H9 (cell line): ENCODE measurements around the gene PTPN22. TPM values are rescaled to one million over a fixed set of nuclear protein-coding genes. Genes with fewer than 3 reads are reported as not detected.

Experiments used
- DNase-seq: peaks from one replicate; pipeline ENCODE4 v3.0.0-alpha.2; 2017
- H2AFZ ChIP-seq: one replicate; pipeline ENCODE4 v1.6.1; 2013; ENCODE audit warnings: mild to moderate bottlenecking, low read length, control low read depth, moderate library complexity
- H2AK5ac ChIP-seq: 2 replicates; pipeline ENCODE4 v1.6.1; 2013; ENCODE audit warnings: low read length, control low read depth, mixed read lengths; ENCODE audit not compliant: insufficient read length
- H2BK120ac ChIP-seq: one replicate; pipeline ENCODE4 v1.6.1; 2013; ENCODE audit warnings: low read depth, mild to moderate bottlenecking, low read length, control low read depth, inconsistent platforms; ENCODE audit not compliant: poor library complexity, severe bottlenecking
- H2BK12ac ChIP-seq: 2 replicates; pipeline ENCODE4 v1.6.1; 2013; ENCODE audit warnings: low read length, control low read depth, mixed read lengths, low read depth; ENCODE audit not compliant: insufficient read length
- H2BK15ac ChIP-seq: 2 replicates; pipeline ENCODE4 v1.6.1; 2013; ENCODE audit warnings: low read depth, low read length, control low read depth
- H2BK20ac ChIP-seq: one replicate; pipeline ENCODE4 v1.6.1; 2013; ENCODE audit warnings: low read depth, mild to moderate bottlenecking, low read length, control low read depth, inconsistent platforms; ENCODE audit not compliant: poor library complexity, severe bottlenecking
- H2BK5ac ChIP-seq: 2 replicates; pipeline ENCODE4 v1.6.1; 2013; ENCODE audit warnings: low read length, control low read depth, mixed read lengths; ENCODE audit not compliant: insufficient read length
- H3K14ac ChIP-seq: 2 replicates; pipeline ENCODE4 v1.6.1; 2013; ENCODE audit warnings: low read length, control low read depth; ENCODE audit not compliant: insufficient read depth
- H3K18ac ChIP-seq: 2 replicates; pipeline ENCODE4 v1.6.1; 2013; ENCODE audit warnings: low read depth, mild to moderate bottlenecking, mixed read lengths, low read length, control low read depth; ENCODE audit not compliant: insufficient read length
- H3K23ac ChIP-seq: 2 replicates; pipeline ENCODE4 v1.6.1; 2013; ENCODE audit warnings: low read length, control low read depth, mixed read lengths, low read depth; ENCODE audit not compliant: insufficient read length
- H3K23me2 ChIP-seq: 2 replicates; pipeline ENCODE4 v1.6.1; 2013; ENCODE audit warnings: low read depth, mild to moderate bottlenecking, mixed read lengths, low read length, control low read depth; ENCODE audit not compliant: insufficient read length, poor library complexity, severe bottlenecking
- H3K27ac ChIP-seq: 2 replicates; pipeline ENCODE4 v1.5.1; 2013; ENCODE audit warnings: low read length, control low read depth, mixed read lengths, low read depth; ENCODE audit not compliant: insufficient read length
- H3K27me3 ChIP-seq: 2 replicates; pipeline ENCODE4 v1.6.1; 2013; ENCODE audit warnings: low read length, control low read depth, inconsistent platforms; ENCODE audit not compliant: insufficient read depth
- H3K4ac ChIP-seq: 2 replicates; pipeline ENCODE4 v1.6.1; 2013; ENCODE audit warnings: low read depth, mild to moderate bottlenecking, control low read depth, inconsistent platforms, low read length, moderate library complexity
- H3K4me1 ChIP-seq: 2 replicates; pipeline ENCODE4 v1.6.1; 2013; ENCODE audit warnings: low read length, control low read depth, inconsistent platforms; ENCODE audit not compliant: insufficient read depth
- H3K4me2 ChIP-seq: 2 replicates; pipeline ENCODE4 v1.6.1; 2013; ENCODE audit warnings: low read length, control low read depth, mixed read lengths; ENCODE audit not compliant: insufficient read length, insufficient read depth
- H3K56ac ChIP-seq: 2 replicates; pipeline ENCODE4 v1.6.1; 2013; ENCODE audit warnings: low read depth, mild to moderate bottlenecking, mixed read lengths, low read length, control low read depth; ENCODE audit not compliant: insufficient read length
- H3K79me1 ChIP-seq: 2 replicates; pipeline ENCODE4 v1.6.1; 2013; ENCODE audit warnings: low read depth, mild to moderate bottlenecking, moderate library complexity, low read length, control low read depth, inconsistent platforms; ENCODE audit not compliant: insufficient read depth, poor library complexity, severe bottlenecking
- H3K79me2 ChIP-seq: 2 replicates; pipeline ENCODE4 v1.6.1; 2013; ENCODE audit warnings: low read length, control low read depth, inconsistent platforms; ENCODE audit not compliant: insufficient read depth
- H3K9ac ChIP-seq: 2 replicates; pipeline ENCODE4 v1.6.1; 2013; ENCODE audit warnings: low read length, control low read depth, mixed read lengths; ENCODE audit not compliant: insufficient read length; ENCODE audit errors: extremely low read depth
- H3K9me3 ChIP-seq: one replicate; pipeline ENCODE4 v1.6.1; 2013; ENCODE audit warnings: low read depth, low read length, inconsistent platforms; ENCODE audit not compliant: control insufficient read depth
- H3T11ph ChIP-seq: one replicate; pipeline ENCODE4 v1.6.1; 2013; ENCODE audit warnings: mild to moderate bottlenecking, low read length, control low read depth, inconsistent platforms
- H4K20me1 ChIP-seq: one replicate; pipeline ENCODE4 v1.6.1; 2013; ENCODE audit not compliant: control insufficient read depth, insufficient read length, insufficient read depth
- H4K5ac ChIP-seq: 2 replicates; pipeline ENCODE4 v1.6.1; 2013; ENCODE audit warnings: low read depth, mild to moderate bottlenecking, mixed read lengths, low read length, control low read depth; ENCODE audit not compliant: insufficient read length
- H4K8ac ChIP-seq: replicated peaks from 2 replicates; pipeline ENCODE4 v1.6.1; 2013; ENCODE audit warnings: low read length, control low read depth, mixed read lengths, low read depth; ENCODE audit not compliant: insufficient read length
- H4K91ac ChIP-seq: 2 replicates; pipeline ENCODE4 v1.6.1; 2013; ENCODE audit warnings: low read depth, mild to moderate bottlenecking, moderate library complexity, mixed read lengths, low read length, control low read depth; ENCODE audit not compliant: insufficient read length
- H3K27ac Mint-ChIP-seq, 3 experiments: 2 replicates in 2 of 3; 3 replicates in 1 of 3; pipeline ENCODE4 v1.8.0; 2020 to 2021; ENCODE audit warnings: mixed read lengths in 3 of 3, mild to moderate bottlenecking in 1 of 3, moderate library complexity in 1 of 3
- H3K27me3 Mint-ChIP-seq: 2 replicates; pipeline ENCODE4 v1.8.0; 2021; ENCODE audit warnings: low read depth, mild to moderate bottlenecking, moderate library complexity, mixed read lengths
- H3K36me3 Mint-ChIP-seq, 3 experiments: 2 replicates in 2 of 3; 3 replicates in 1 of 3; pipeline ENCODE4 v1.8.0; 2020 to 2021; ENCODE audit warnings: low read depth in 3 of 3, mixed read lengths in 3 of 3; ENCODE audit not compliant: insufficient read depth in 1 of 3
- H3K4me1 Mint-ChIP-seq, 2 experiments: 2 replicates each; pipeline ENCODE4 v1.8.0; 2020; ENCODE audit warnings: mixed read lengths in 2 of 2
- H3K4me3 Mint-ChIP-seq, 2 experiments: 2 replicates in 1 of 2; 3 replicates in 1 of 2; pipeline ENCODE4 v1.8.0; 2020 to 2021; ENCODE audit warnings: mild to moderate bottlenecking in 2 of 2, mixed read lengths in 2 of 2, moderate library complexity in 1 of 2
- H3K9me3 Mint-ChIP-seq, 2 experiments: 2 replicates in 1 of 2; 3 replicates in 1 of 2; pipeline ENCODE4 v1.8.0; 2020; ENCODE audit warnings: mild to moderate bottlenecking in 2 of 2, mixed read lengths in 2 of 2, moderate library complexity in 1 of 2
- WGBS: extraction: QIAGEN DNeasy Blood & Tissue Kit; methylation state at CpG from one replicate; pipeline ENCODE4 v1.1.7; 2013; ENCODE audit warnings: missing lambda C conversion rate, low lambda C conversion rate, mixed read lengths; ENCODE audit not compliant: insufficient read length; ENCODE audit errors: extremely low coverage; 5-methylcytosine and 5-hydroxymethylcytosine counted together
- total RNA-seq: library from RNA; stranded (reverse); gene quantifications from 2 replicates; pipeline ENCODE4 v1.2.1, GENCODE V29; 2021
- TF ChIP-seq, protein P1 (sequence below): fragments of 200-600 bp; sonication (generic); conservative IDR thresholded peaks from 3 replicates; pipeline ENCODE4 v1.8.0; 2021; ENCODE audit warnings: antibody characterized with exemption, mild to moderate bottlenecking

The PTPN22 gene
- total RNA-seq, 1 experiment from 2014 or later, result not detected

DNA sequence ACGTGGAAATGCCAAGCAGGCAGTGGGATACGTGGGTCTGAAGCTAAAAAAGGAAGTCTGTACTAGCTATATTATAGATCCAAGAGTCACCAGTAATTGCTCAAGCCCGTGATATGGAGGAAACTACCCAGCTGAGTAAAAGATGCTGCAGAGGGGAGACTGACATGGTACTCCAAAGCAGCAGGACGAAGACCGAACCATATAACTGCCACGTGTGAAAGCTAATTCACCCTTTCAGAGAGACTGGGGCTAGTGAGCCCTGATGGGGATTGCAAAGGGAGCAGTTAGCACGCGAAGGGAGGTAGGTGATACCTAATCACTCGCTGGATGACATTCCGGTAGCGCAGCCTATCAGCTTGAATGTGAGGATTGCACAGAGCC, 32.8 kb upstream of the PTPN22 start:
- H2AFZ ChIP-seq, result no peak overlapping the region

More for the DNA sequence above, 32.8 kb upstream of the PTPN22 start:
- H2BK5ac ChIP-seq, result no peak overlapping the region
- no peaks in the 10 kb centered on the region for H4K20me1 ChIP-seq
- H4K8ac ChIP-seq, result no peak overlapping the region
- H2BK20ac ChIP-seq, result no peak overlapping the region
- H3K23ac ChIP-seq, result no peak overlapping the region
- no peaks in the 10 kb centered on the region for H3K4me1 ChIP-seq
- no peak overlapping the region for H3K27ac ChIP-seq
- no peak overlapping the region for H4K91ac ChIP-seq
- H3T11ph ChIP-seq, result no peak overlapping the region
- no peaks in the 10 kb centered on the region for H3K27me3 ChIP-seq
- H3K4ac ChIP-seq, result no peak overlapping the region
- no peak overlapping the region for H2BK120ac ChIP-seq
- H2BK12ac ChIP-seq, result no peak overlapping the region
- peak overlapping the region; percentile 49 for H3K9ac ChIP-seq
- H3K79me2 ChIP-seq, result no peaks in the 10 kb centered on the region
- peak overlapping the region; percentile 79 for H3K4me2 ChIP-seq
- H3K9me3 ChIP-seq, result no peaks in the 10 kb centered on the region
- H3K27me3 Mint-ChIP-seq, result no peaks in the 10 kb centered on the region
- WGBS, result no CpG with 5 or more reads among the region's 11 CpGs
- no peak overlapping the region for H3K56ac ChIP-seq
- H3K23me2 ChIP-seq, result peaks cover 11% of the 10 kb centered on the region
- DNase-seq, result peak; percentile 59
- H3K79me1 ChIP-seq, result no peaks in the 10 kb centered on the region
- H3K9me3 Mint-ChIP-seq, result no peaks in the 10 kb centered on the region
- TF ChIP-seq, protein P1, sequence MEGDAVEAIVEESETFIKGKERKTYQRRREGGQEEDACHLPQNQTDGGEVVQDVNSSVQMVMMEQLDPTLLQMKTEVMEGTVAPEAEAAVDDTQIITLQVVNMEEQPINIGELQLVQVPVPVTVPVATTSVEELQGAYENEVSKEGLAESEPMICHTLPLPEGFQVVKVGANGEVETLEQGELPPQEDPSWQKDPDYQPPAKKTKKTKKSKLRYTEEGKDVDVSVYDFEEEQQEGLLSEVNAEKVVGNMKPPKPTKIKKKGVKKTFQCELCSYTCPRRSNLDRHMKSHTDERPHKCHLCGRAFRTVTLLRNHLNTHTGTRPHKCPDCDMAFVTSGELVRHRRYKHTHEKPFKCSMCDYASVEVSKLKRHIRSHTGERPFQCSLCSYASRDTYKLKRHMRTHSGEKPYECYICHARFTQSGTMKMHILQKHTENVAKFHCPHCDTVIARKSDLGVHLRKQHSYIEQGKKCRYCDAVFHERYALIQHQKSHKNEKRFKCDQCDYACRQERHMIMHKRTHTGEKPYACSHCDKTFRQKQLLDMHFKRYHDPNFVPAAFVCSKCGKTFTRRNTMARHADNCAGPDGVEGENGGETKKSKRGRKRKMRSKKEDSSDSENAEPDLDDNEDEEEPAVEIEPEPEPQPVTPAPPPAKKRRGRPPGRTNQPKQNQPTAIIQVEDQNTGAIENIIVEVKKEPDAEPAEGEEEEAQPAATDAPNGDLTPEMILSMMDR, result no peak
- peak overlapping the region; percentile 27 for H3K18ac ChIP-seq
- H3K4me3 Mint-ChIP-seq, result peak overlapping the region; percentile 94 to 96
- no peak overlapping the region for H2AK5ac ChIP-seq
- H3K36me3 Mint-ChIP-seq, result peaks cover 0 to 30% (median 23%) of the 10 kb centered on the region in 3 experiments; a peak in 5 of 7 replicates
- no peak overlapping the region for H2BK15ac ChIP-seq
- H4K5ac ChIP-seq, result no peak overlapping the region
- H3K14ac ChIP-seq, result no peak overlapping the region
- H3K4me1 Mint-ChIP-seq, result peaks cover 11% of the 10 kb centered on the region in 2 experiments
- H3K27ac Mint-ChIP-seq, result peak overlapping the region; percentile 85 to 98 (median 95)
